ENCODE results near the gene DOCK3.
"Not testable (repeated sequence)": the region's sequence is repeated elsewhere in the genome, so short reads cannot be mapped to it uniquely, and the experiment has no call there.

Gene DOCK3

DNA sequence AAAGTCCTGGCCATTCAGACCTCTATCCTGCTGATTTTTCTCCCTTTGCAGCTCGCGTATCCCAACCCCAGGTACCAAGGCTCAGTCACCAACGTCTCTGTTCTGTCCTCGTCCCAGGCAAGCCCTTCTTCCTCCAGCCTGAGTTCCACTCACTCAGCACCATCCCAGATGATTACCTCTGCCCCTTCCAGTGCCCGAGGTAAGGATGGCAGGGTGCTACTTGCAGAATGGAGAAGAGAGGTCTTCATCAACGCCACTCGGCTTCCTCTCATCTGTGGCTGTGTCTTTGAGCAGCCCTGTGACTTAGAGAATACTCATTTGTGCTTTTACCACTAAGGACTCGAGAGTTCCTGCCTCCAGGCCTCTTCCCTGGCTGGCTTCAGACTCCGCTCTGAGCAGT lies 687.7 kb downstream of the DOCK3 start:
- no peak for DNase-seq (ENCODE audit: extremely low spot score)
- TF ChIP-seq, protein P1, sequence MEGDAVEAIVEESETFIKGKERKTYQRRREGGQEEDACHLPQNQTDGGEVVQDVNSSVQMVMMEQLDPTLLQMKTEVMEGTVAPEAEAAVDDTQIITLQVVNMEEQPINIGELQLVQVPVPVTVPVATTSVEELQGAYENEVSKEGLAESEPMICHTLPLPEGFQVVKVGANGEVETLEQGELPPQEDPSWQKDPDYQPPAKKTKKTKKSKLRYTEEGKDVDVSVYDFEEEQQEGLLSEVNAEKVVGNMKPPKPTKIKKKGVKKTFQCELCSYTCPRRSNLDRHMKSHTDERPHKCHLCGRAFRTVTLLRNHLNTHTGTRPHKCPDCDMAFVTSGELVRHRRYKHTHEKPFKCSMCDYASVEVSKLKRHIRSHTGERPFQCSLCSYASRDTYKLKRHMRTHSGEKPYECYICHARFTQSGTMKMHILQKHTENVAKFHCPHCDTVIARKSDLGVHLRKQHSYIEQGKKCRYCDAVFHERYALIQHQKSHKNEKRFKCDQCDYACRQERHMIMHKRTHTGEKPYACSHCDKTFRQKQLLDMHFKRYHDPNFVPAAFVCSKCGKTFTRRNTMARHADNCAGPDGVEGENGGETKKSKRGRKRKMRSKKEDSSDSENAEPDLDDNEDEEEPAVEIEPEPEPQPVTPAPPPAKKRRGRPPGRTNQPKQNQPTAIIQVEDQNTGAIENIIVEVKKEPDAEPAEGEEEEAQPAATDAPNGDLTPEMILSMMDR (IDR thresholded peaks at IDR 0.05; ENCODE audit: control extremely low read depth, extremely low read depth, low read depth, missing control alignments), result no peak
- ChIA-PET CTCF (interaction anchor here (2.4 to 3.1 kb wide), 2 partner anchors 9 to 391 kb away, joined by 5 to 11 read pairs; no protein-coding TSS in a partner anchor), POLR2A (interaction anchor here (0.5 kb wide), 1 partner anchor 930 kb away, joined by 9 read pairs; no protein-coding TSS in a partner anchor)

DNA sequence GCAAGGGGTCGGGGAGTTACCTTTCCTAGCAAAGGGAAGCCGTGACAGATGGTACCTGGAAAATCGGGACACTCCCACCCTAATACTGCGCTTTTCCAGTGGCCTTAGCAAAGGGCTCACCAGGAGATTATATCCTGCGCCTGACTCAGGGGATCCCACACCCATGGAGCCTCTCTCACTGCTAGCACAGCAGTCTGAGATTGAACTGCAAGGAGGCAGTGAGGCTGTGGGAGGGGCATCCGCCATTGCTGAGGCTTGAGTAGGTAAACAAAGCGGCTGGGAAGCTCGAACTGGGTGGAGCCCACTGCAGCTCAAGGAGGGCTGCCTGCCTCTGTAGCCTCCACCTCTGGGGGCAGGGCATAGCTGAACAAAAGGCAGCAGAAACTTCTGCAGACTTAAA lies 693.5 kb downstream of the DOCK3 start:
- POLR2A ChIA-PET; DNase-seq (ENCODE audit: extremely low spot score): not testable (repeated sequence)
- CTCF ChIA-PET, result interaction anchor here (1.0 to 6.4 kb wide), 3 partner anchors 11 to 753 kb away, joined by 4 to 77 read pairs (median 27); partner anchors contain the start of genes CISH and MAPKAPK3

- TF ChIP-seq, protein P1 (IDR thresholded peaks at IDR 0.05; ENCODE audit: control extremely low read depth, extremely low read depth, low read depth, missing control alignments), result peak; percentile 71
- POLR2A ChIA-PET, result interaction anchor here (1.0 kb wide), 1 partner anchor 13 kb away, joined by 4 read pairs; the partner anchor contains the start of gene MANF
- DNase-seq (ENCODE audit: extremely low spot score), result peak; percentile 45
- CTCF ChIA-PET, result interaction anchor here (0.6 to 6.4 kb wide), 22 partner anchors 8 to 781 kb away, joined by 3 to 77 read pairs (median 4); partner anchors contain the start of genes CISH, MANF and MAPKAPK3
Measured at GRCh38 chr3:51371943-51372557, 697.3 kb downstream of the DOCK3 start.

DNA sequence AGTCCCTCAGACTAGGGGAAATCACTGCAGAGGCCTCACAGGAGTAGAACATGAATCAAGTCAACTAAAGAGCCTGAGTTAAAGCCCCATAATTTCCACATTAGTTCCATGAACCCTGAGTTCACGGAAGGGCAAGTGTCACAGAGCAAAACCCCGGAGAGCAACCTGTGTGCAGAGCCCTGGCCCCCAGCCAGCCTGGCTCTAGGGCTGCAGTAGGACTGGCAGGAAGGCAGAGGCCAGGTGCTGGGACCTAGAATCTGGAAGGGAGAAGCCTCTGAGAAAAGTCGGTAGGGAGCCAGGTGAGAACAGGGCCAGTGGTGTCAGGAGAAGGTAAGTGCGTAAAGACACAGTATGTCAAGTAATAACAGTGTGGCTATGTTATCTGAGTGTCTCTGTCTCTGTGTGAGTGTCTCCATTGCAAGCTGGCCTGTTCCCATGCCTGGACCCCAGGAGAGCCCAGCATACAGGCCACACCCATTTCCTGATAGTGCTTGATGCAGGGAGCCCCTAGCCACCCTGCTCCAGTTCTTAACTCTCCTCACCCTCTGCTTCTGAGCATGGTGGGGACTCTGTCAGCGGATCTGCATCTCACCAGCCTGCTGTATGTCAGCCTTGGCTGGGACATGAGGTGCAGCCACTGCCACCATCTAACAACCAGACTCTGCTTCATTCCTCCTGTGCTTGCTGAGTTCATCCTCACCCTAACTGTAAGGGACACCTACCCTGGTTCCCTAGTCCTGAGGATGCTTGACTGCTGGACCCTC lies 699.1 kb downstream of the DOCK3 start:
- ChIA-PET CTCF (interaction anchor here (2.0 to 5.4 kb wide), 2 partner anchors 15 to 402 kb away, joined by 8 to 27 read pairs; no protein-coding TSS in a partner anchor), POLR2A (interaction anchor here (0.5 kb wide), 1 partner anchor 589 kb away, joined by 5 read pairs; no protein-coding TSS in a partner anchor)
- TF ChIP-seq, protein P1 (IDR thresholded peaks at IDR 0.05; ENCODE audit: control extremely low read depth, extremely low read depth, low read depth, missing control alignments), result no peak
- no peak for DNase-seq (ENCODE audit: extremely low spot score)

DNA sequence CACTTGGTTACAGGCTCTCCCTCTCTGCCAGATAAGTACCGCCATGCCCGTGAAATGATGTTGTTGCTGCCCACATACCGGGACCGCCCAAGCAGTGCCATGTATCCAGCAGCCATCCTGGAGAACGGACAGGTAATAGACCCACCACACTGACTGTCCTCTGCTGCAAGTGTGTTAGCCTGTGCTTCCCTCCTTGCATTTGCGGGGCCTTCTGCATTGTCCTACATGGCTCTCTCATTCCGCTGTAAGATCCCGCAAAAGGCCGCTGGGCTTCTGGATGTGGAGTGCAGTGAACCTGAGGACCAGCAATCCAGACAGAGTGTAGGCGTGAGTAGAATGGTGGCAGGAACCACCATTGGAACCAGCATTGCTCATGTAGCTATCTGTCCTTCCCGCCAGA lies 699.7 kb downstream of the DOCK3 start:
- ChIA-PET POLR2A (interaction anchor here (0.5 kb wide), 1 partner anchor 588 kb away, joined by 5 read pairs; no protein-coding TSS in a partner anchor), CTCF (no interaction called here)
- no peak for DNase-seq (ENCODE audit: extremely low spot score)
- TF ChIP-seq, protein P1 (IDR thresholded peaks at IDR 0.05; ENCODE audit: control extremely low read depth, extremely low read depth, low read depth, missing control alignments), result no peak

GRCh38 chr3:51375136-51375535 lies 700.4 kb downstream of the DOCK3 start:
- ChIA-PET CTCF (interaction anchor here (1.1 to 5.8 kb wide), 4 partner anchors 15 to 759 kb away, joined by 3 to 35 read pairs (median 4); no protein-coding TSS in a partner anchor), POLR2A (no interaction called here)
- TF ChIP-seq, protein P1 (IDR thresholded peaks at IDR 0.05; ENCODE audit: control extremely low read depth, extremely low read depth, low read depth, missing control alignments), result no peak
- no peak for DNase-seq (ENCODE audit: extremely low spot score)
